Fibroblast of lung (primary cell): ENCODE data around the gene SENP7. TPM values are rescaled to one million over a fixed set of nuclear protein-coding genes. Genes with fewer than 3 reads are reported as not detected.
"Not testable (repeated sequence)": the region's sequence is repeated elsewhere in the genome, so short reads cannot be mapped to it uniquely, and the experiment has no call there.

Experiments used
- DNase-seq, 2 donors: peaks; one replicate each; pipeline versions ENCODE4 v3.0.0 to v3.0.0-alpha.2; 2010; ENCODE audit warnings: low read depth in 2 of 2
- H2AFZ ChIP-seq: 2 replicates; pipeline ENCODE4 v1.5.1; 2012; ENCODE audit warnings: low read length, control low read depth, inconsistent platforms
- H3K27ac ChIP-seq: 2 replicates; pipeline ENCODE4 v1.5.1; 2011; ENCODE audit warnings: low read length, control low read depth; ENCODE audit not compliant: insufficient read depth
- H3K27me3 ChIP-seq: 2 replicates; pipeline ENCODE4 v1.5.1; 2011; ENCODE audit warnings: mild to moderate bottlenecking, low read length; ENCODE audit not compliant: control insufficient read depth, insufficient read depth
- H3K36me3 ChIP-seq: 2 replicates; pipeline ENCODE4 v1.5.1; 2011; ENCODE audit warnings: low read length; ENCODE audit not compliant: control insufficient read depth, insufficient read depth
- H3K4me1 ChIP-seq: 2 replicates; pipeline ENCODE4 v1.5.1; 2011; ENCODE audit warnings: low read length; ENCODE audit not compliant: control insufficient read depth, insufficient read depth; ENCODE audit errors: extremely low read depth
- H3K4me2 ChIP-seq: 2 replicates; pipeline ENCODE4 v1.5.1; 2011; ENCODE audit warnings: low read length, control low read depth; ENCODE audit not compliant: insufficient read depth; ENCODE audit errors: extremely low read depth
- H3K4me3 ChIP-seq, 4 experiments: fragments of 200-600 bp in 1 of 4; sonication (generic) in 1 of 4; replicated peaks in 1 of 4; 2 replicates each; pipeline ENCODE4 v1.5.1; 2011 to 2016; ENCODE audit warnings: low read length in 4 of 4, low read depth in 3 of 4, mild to moderate bottlenecking in 3 of 4, control low read depth in 2 of 4, inconsistent platforms in 1 of 4, mixed read lengths in 1 of 4; ENCODE audit not compliant: insufficient read depth in 1 of 4; ENCODE audit errors: control extremely low read depth in 1 of 4
- H3K79me2 ChIP-seq: 2 replicates; pipeline ENCODE4 v1.5.1; 2012; ENCODE audit warnings: mild to moderate bottlenecking, low read length, inconsistent platforms; ENCODE audit not compliant: control insufficient read depth, insufficient read depth
- H3K9ac ChIP-seq: 2 replicates; pipeline ENCODE4 v1.5.1; 2011; ENCODE audit warnings: mild to moderate bottlenecking, low read length, control low read depth; ENCODE audit not compliant: insufficient read depth
- H3K9me3 ChIP-seq: 2 replicates; pipeline ENCODE4 v1.5.1; 2012; ENCODE audit warnings: low read depth, low read length; ENCODE audit not compliant: control insufficient read depth, insufficient read depth
- H4K20me1 ChIP-seq: 2 replicates; pipeline ENCODE4 v1.5.1; 2011; ENCODE audit warnings: low read length; ENCODE audit not compliant: control insufficient read depth, insufficient read depth; ENCODE audit errors: extremely low read depth
- EZH2 ChIP-seq: IDR thresholded peaks from 2 replicates; pipeline ENCODE4 v1.5.1; 2012; ENCODE audit warnings: low read length, control low read depth, mild to moderate bottlenecking; ENCODE audit errors: missing control alignments
- polyA plus RNA-seq, 2 donors: library from polyadenylated mRNA; depleted of rRNA in 1 of 2; stranded (reverse) in 1 of 2; unstranded in 1 of 2; fragments of >200 nt; gene quantifications; 2 replicates each; pipeline ENCODE4 v1.2.1, GENCODE V29; 2011 to 2012; ENCODE audit warnings: missing spikeins in 1 of 2
- total RNA-seq: library from RNA; depleted of rRNA; stranded (reverse); fragments of >200 nt; gene quantifications from 2 replicates; pipeline ENCODE4 v1.2.1, GENCODE V29; 2014
- TF ChIP-seq, protein P1 (sequence below), 2 donors: IDR thresholded peaks in 1 of 2; conservative IDR thresholded peaks in 1 of 2; 1 replicate in 1 of 2; 2 replicates in 1 of 2; pipeline ENCODE4 v1.5.1; 2011 to 2012; ENCODE audit warnings: low read length in 2 of 2, control low read depth in 1 of 2, inconsistent platforms in 1 of 2, low read depth in 1 of 2, mild to moderate bottlenecking in 1 of 2

Gene SENP7
- total and polyA plus RNA-seq, 2 donors (not counting 1 experiment from before 2014, with no cell fraction given): 7.2 to 16.5 TPM

DNA sequence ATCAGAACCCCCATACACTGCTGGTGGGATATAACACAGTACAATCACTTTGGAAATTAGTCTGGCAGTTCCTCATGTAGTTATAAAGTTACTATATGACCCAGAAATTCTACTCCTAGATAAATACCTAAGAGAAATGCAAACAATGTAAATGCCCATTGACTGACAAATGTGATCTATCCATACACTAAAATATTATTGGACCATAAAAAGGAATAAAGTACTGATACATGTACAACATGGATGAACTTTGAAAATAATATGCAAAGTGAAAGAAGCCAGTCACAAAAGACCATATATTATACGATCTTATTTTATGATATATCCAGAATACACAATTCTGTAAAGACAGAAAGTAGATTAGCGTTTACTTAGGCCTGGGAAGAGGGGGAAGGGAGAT is 200.5 kb downstream of the SENP7 start:
- Histone ChIP-seq H3K36me3 (no peaks in the 10 kb centered on the region), H3K4me3 (no peak overlapping the region)
- TF ChIP-seq, protein P1, sequence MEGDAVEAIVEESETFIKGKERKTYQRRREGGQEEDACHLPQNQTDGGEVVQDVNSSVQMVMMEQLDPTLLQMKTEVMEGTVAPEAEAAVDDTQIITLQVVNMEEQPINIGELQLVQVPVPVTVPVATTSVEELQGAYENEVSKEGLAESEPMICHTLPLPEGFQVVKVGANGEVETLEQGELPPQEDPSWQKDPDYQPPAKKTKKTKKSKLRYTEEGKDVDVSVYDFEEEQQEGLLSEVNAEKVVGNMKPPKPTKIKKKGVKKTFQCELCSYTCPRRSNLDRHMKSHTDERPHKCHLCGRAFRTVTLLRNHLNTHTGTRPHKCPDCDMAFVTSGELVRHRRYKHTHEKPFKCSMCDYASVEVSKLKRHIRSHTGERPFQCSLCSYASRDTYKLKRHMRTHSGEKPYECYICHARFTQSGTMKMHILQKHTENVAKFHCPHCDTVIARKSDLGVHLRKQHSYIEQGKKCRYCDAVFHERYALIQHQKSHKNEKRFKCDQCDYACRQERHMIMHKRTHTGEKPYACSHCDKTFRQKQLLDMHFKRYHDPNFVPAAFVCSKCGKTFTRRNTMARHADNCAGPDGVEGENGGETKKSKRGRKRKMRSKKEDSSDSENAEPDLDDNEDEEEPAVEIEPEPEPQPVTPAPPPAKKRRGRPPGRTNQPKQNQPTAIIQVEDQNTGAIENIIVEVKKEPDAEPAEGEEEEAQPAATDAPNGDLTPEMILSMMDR (conservative IDR thresholded peaks at IDR 0.05 in 1 of 2, IDR thresholded peaks at IDR 0.05 in 1 of 2; ENCODE audit: low read depth in 1 of 2, low read length in 2 of 2): no peak
- TF ChIP-seq EZH2: no peak

GRCh38 chr3:101311676-101312075 is 201.3 kb downstream of the SENP7 start:
- no peaks in the 10 kb centered on the region for H3K36me3 ChIP-seq
- TF ChIP-seq EZH2: no peak
- TF ChIP-seq, protein P1 (conservative IDR thresholded peaks at IDR 0.05 in 1 of 2, IDR thresholded peaks at IDR 0.05 in 1 of 2; ENCODE audit: low read depth in 1 of 2, low read length in 2 of 2): no peak
- no peak overlapping the region for H2AFZ ChIP-seq
- no peak overlapping the region for H3K4me3 ChIP-seq
- no peaks in the 10 kb centered on the region for H3K27me3 ChIP-seq
- no peak for DNase-seq
- no peak overlapping the region for H3K4me2 ChIP-seq
- H3K4me1 ChIP-seq: no peaks in the 10 kb centered on the region
- H3K9me3 ChIP-seq: no peaks in the 10 kb centered on the region
- no peaks in the 10 kb centered on the region for H4K20me1 ChIP-seq
- no peaks in the 10 kb centered on the region for H3K79me2 ChIP-seq
- H3K27ac ChIP-seq: no peak overlapping the region
- no peak overlapping the region for H3K9ac ChIP-seq

More for the DNA sequence above, 200.5 kb downstream of the SENP7 start:
- no peak for DNase-seq
- Histone ChIP-seq H3K27me3 (no peaks in the 10 kb centered on the region), H3K79me2 (no peaks in the 10 kb centered on the region), H3K4me2 (no peak overlapping the region), H3K9me3 (no peaks in the 10 kb centered on the region), H3K27ac (no peak overlapping the region), H2AFZ (no peak overlapping the region), H3K9ac (no peak overlapping the region), H4K20me1 (no peaks in the 10 kb centered on the region), H3K4me1 (no peaks in the 10 kb centered on the region)

- no peak for DNase-seq
Measured at GRCh38 chr3:101310978-101311375, 202.0 kb downstream of the SENP7 start.

GRCh38 chr3:101308147-101308772 is 204.8 kb downstream of the SENP7 start:
- H4K20me1 ChIP-seq, H3K36me3 ChIP-seq, H3K9me3 ChIP-seq, DNase-seq, H3K9ac ChIP-seq, H3K79me2 ChIP-seq, H3K4me2 ChIP-seq, H3K27ac ChIP-seq, H3K4me3 ChIP-seq, H2AFZ ChIP-seq, H3K27me3 ChIP-seq, H3K4me1 ChIP-seq: not testable (repeated sequence)

More at GRCh38 chr3:101310978-101311375, 202.0 kb downstream of the SENP7 start:
- no peak overlapping the region for H3K27ac ChIP-seq
- no peaks in the 10 kb centered on the region for H4K20me1 ChIP-seq
- no peak overlapping the region for H2AFZ ChIP-seq
- no peaks in the 10 kb centered on the region for H3K79me2 ChIP-seq
- H3K36me3 ChIP-seq: no peaks in the 10 kb centered on the region
- H3K4me2 ChIP-seq: peak overlapping the region; percentile 54
- H3K9ac ChIP-seq: no peak overlapping the region
- no peaks in the 10 kb centered on the region for H3K4me1 ChIP-seq
- H3K9me3 ChIP-seq: no peaks in the 10 kb centered on the region
- H3K4me3 ChIP-seq: peak overlapping the region in 1 of 4 experiments; percentile 17
- TF ChIP-seq, protein P1 (conservative IDR thresholded peaks at IDR 0.05 in 1 of 2, IDR thresholded peaks at IDR 0.05 in 1 of 2; ENCODE audit: low read depth in 1 of 2, low read length in 2 of 2): no peak
- no peak for TF ChIP-seq EZH2
- H3K27me3 ChIP-seq: no peaks in the 10 kb centered on the region
